Muscle layer of colon (tissue), 2 donors: Measurements from ENCODE around the gene CNOT8.
"Not testable (repeated sequence)": the region's sequence is repeated elsewhere in the genome, so short reads cannot be mapped to it uniquely, and the experiment has no call there.

Experiments
- H3K27ac ChIP-seq: one replicate; pipeline ENCODE4 v1.7.0; 2013; ENCODE audit warnings: low read depth, mild to moderate bottlenecking, low read length, moderate library complexity
- H3K27me3 ChIP-seq, 2 donors: one replicate each; pipeline ENCODE4 v1.7.0; 2013; ENCODE audit warnings: low read length in 2 of 2, mild to moderate bottlenecking in 2 of 2; ENCODE audit not compliant: insufficient read depth in 2 of 2, control insufficient read depth in 1 of 2
- H3K36me3 ChIP-seq: one replicate; pipeline ENCODE4 v1.7.0; 2013; ENCODE audit warnings: mild to moderate bottlenecking, low read length; ENCODE audit not compliant: insufficient read depth
- H3K4me1 ChIP-seq: one replicate; pipeline ENCODE4 v1.7.0; 2013; ENCODE audit warnings: mild to moderate bottlenecking, low read length; ENCODE audit not compliant: insufficient read depth
- H3K4me3 ChIP-seq, 2 donors: one replicate each; pipeline ENCODE4 v1.7.0; 2013; ENCODE audit warnings: low read length in 2 of 2, low read depth in 1 of 2, mild to moderate bottlenecking in 1 of 2, moderate library complexity in 1 of 2
- H3K9ac ChIP-seq: one replicate; pipeline ENCODE4 v1.7.0; 2013; ENCODE audit warnings: low read length
- H3K9me3 ChIP-seq: one replicate; pipeline ENCODE4 v1.7.0; 2013; ENCODE audit warnings: mild to moderate bottlenecking, low read length
- donor health status: abdominal sarcoma.
- donor health status: Adenocarcinoma of cecum.

CNOT8 gene

GRCh38 chr5:154899151-154899816 lies 40.9 kb downstream of the CNOT8 start:
- Histone ChIP-seq H3K36me3 (peaks cover 84% of the 10 kb centered on the region), H3K27ac (no peak overlapping the region), H3K4me1 (no peaks in the 10 kb centered on the region), H3K9me3 (no peaks in the 10 kb centered on the region), H3K4me3 (no peak overlapping the region), H3K27me3 (no peaks in the 10 kb centered on the region), H3K9ac (no peak overlapping the region)

- Histone ChIP-seq H3K9ac (no peak overlapping the region), H3K27ac (no peak overlapping the region), H3K36me3 (peaks cover 87% of the 10 kb centered on the region)
Observed at GRCh38 chr5:154900066-154900465, 41.6 kb downstream of the CNOT8 start.

GRCh38 chr5:154901276-154901675 lies 42.8 kb downstream of the CNOT8 start:
- no peak overlapping the region for H3K27ac ChIP-seq
- H3K9me3 ChIP-seq = no peaks in the 10 kb centered on the region
- no peak overlapping the region for H3K4me3 ChIP-seq
- H3K36me3 ChIP-seq = peaks cover 75% of the 10 kb centered on the region
- H3K4me1 ChIP-seq = no peaks in the 10 kb centered on the region
- no peaks in the 10 kb centered on the region for H3K27me3 ChIP-seq
- no peak overlapping the region for H3K9ac ChIP-seq

More at GRCh38 chr5:154900066-154900465, 41.6 kb downstream of the CNOT8 start:
- Histone ChIP-seq H3K9me3 (no peaks in the 10 kb centered on the region), H3K4me3 (no peak overlapping the region), H3K27me3 (no peaks in the 10 kb centered on the region), H3K4me1 (no peaks in the 10 kb centered on the region)

- no peak overlapping the region for H3K4me3 ChIP-seq
- H3K27ac ChIP-seq = no peak overlapping the region
- no peaks in the 10 kb centered on the region for H3K9me3 ChIP-seq
- H3K36me3 ChIP-seq = peaks cover 73% of the 10 kb centered on the region
- H3K4me1 ChIP-seq = no peaks in the 10 kb centered on the region
- no peak overlapping the region for H3K9ac ChIP-seq
- no peaks in the 10 kb centered on the region for H3K27me3 ChIP-seq
Observed at GRCh38 chr5:154901913-154902312, 43.5 kb downstream of the CNOT8 start.

GRCh38 chr5:154905601-154906000 lies 47.2 kb downstream of the CNOT8 start:
- H3K4me3 ChIP-seq, H3K9ac ChIP-seq, H3K27me3 ChIP-seq, H3K4me1 ChIP-seq, H3K27ac ChIP-seq, H3K9me3 ChIP-seq: not testable (repeated sequence)
- H3K36me3 ChIP-seq = peaks cover 64% of the 10 kb centered on the region

- no peaks in the 10 kb centered on the region for H3K4me1 ChIP-seq
- H3K9ac ChIP-seq = no peak overlapping the region
- no peak overlapping the region for H3K4me3 ChIP-seq
- no peaks in the 10 kb centered on the region for H3K9me3 ChIP-seq
- H3K36me3 ChIP-seq = peaks cover 50% of the 10 kb centered on the region
- no peaks in the 10 kb centered on the region for H3K27me3 ChIP-seq
- H3K27ac ChIP-seq = no peak overlapping the region
Observed at GRCh38 chr5:154916874-154917273, 58.4 kb downstream of the CNOT8 start.

GRCh38 chr5:154917757-154918156 lies 59.3 kb downstream of the CNOT8 start:
- Histone ChIP-seq H3K9ac (no peak overlapping the region), H3K36me3 (peaks cover 43% of the 10 kb centered on the region), H3K4me3 (no peak overlapping the region), H3K4me1 (no peaks in the 10 kb centered on the region), H3K27me3 (no peaks in the 10 kb centered on the region), H3K27ac (no peak overlapping the region), H3K9me3 (no peaks in the 10 kb centered on the region)

GRCh38 chr5:154923441-154924430 lies 65.3 kb downstream of the CNOT8 start:
- Histone ChIP-seq H3K36me3 (peaks cover 49% of the 10 kb centered on the region), H3K27me3 (no peaks in the 10 kb centered on the region), H3K9me3 (no peaks in the 10 kb centered on the region), H3K9ac (no peak overlapping the region), H3K4me3 (no peak overlapping the region), H3K4me1 (no peaks in the 10 kb centered on the region), H3K27ac (no peak overlapping the region)
